HG02885 (cell line): ENCODE data around the gene GOLGA2.

Source experiments
- ATAC-seq: cut with Tn5 transposase; IDR thresholded peaks from one replicate; pipeline ENCODE4 v1.9.1; 2021; ENCODE audit warnings: mild to moderate bottlenecking; ENCODE audit not compliant: unreplicated experiment, poor library complexity

The GOLGA2 gene

GRCh38 chr9:128216781-128217553 lies 58.8 kb downstream of the GOLGA2 start:
- ATAC-seq: no peak

- no peak for ATAC-seq
These were observed 60.1 kb downstream of the GOLGA2 start for GRCh38 chr9:128215491-128216409.

GRCh38 chr9:128214571-128215490 lies 61.0 kb downstream of the GOLGA2 start:
- no peak for ATAC-seq

- ATAC-seq: no peak
These were observed 61.9 kb downstream of the GOLGA2 start for GRCh38 chr9:128213746-128214497.

GRCh38 chr9:128211981-128212281 lies 63.9 kb downstream of the GOLGA2 start:
- ATAC-seq: no peak

- ATAC-seq: no peak
These were observed 64.4 kb downstream of the GOLGA2 start for GRCh38 chr9:128211186-128211980.

- ATAC-seq: no peak
These were observed 66.7 kb downstream of the GOLGA2 start for GRCh38 chr9:128208946-128209669.

- no peak for ATAC-seq
These were observed 67.4 kb downstream of the GOLGA2 start for GRCh38 chr9:128208386-128208785.

GRCh38 chr9:128206916-128207910 lies 68.6 kb downstream of the GOLGA2 start:
- ATAC-seq: no peak

GRCh38 chr9:128206484-128206883 lies 69.3 kb downstream of the GOLGA2 start:
- no peak for ATAC-seq
